ENCODE data around the gene ANO8. TPM values are rescaled to one million over a fixed set of nuclear protein-coding genes. Genes with fewer than 3 reads are reported as not detected.

Gene ANO8
- total and polyA plus RNA-seq, 7 experiments from 2014 or later, result 0.26 to 22.3 (median 15.6) TPM

DNA sequence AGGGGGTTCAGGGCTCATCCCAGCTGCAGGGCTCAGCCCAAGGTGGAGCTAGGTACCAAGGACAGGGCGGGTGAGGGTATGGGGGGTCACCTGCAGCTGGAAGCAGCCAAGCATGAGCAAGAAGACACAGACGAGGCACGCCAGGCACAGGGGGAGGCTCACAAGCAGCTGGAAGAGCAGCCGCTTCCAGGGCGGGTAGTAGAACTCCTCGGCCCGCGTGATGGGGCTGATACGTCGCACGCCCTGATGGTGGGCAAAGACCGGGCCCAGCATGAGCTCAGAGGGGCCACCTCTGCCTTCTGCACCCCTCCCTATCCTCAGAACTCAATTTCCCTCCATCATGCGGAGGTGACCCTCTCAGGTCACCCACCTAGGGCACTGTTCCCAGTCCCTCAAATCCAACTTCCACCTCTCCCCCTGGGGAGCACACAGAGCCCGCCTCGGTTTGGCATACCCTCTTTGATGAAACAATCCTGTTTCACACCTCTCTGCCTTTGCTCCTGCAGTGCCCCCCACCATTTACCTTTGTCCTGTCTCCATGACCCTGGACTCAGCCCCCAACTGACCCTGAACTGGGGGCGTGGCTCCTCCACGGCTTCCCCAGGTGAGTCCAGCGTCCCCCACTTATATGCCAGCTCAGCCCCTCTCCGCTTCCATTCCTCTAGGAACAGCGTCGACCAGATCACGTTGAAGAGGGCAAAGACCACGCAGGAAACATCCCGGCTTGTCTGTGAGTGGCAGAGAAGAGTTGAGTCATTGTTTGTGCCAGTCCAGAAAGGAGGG is 4.2 kb downstream of the ANO8 start:
- ChIA-PET CTCF (interaction anchor here (0.6 kb wide), 1 partner anchor 132 kb away, joined by 3 read pairs; no protein-coding TSS in a partner anchor), POLR2A (interaction anchor here (0.5 to 1.9 kb wide), 4 partner anchors 9 to 419 kb away, joined by 3 to 6 read pairs (median 3); partner anchors contain the start of gene DDA1)
- DNase-seq, result no peak
- Mint-ChIP-seq H3K27me3 (peaks cover 0 to 12% (median 0%) of the 10 kb centered on the region in 5 donors), H3K4me3 (peak overlapping the region; percentile 39 to 85 (median 65)), H3K36me3 (peaks cover 0 to 20% (median 3%) of the 10 kb centered on the region in 5 donors), H3K27ac (peak overlapping the region in 4 of 9 donors; percentile 12 to 38 (median 28)), H3K9me3 (peaks cover 0 to 3% (median 0%) of the 10 kb centered on the region in 11 donors), H3K4me1 (peaks cover 21 to 45% (median 28%) of the 10 kb centered on the region in 7 donors)
- no peak for ATAC-seq
- peaks cover 17 to 18% of the 10 kb centered on the region in 2 donors for H3K4me1 ChIP-seq (ENCODE audit: control insufficient read depth in 2 of 2, insufficient read depth in 2 of 2, low read length in 2 of 2)
- H3K27ac ChIP-seq (ENCODE audit: low read depth, low read length), result no peak overlapping the region
- peaks cover 0 to 4% (median 0%) of the 10 kb centered on the region in 3 experiments for H3K36me3 ChIP-seq (ENCODE audit: control insufficient read depth in 2 of 3, insufficient read depth in 3 of 3, low read length in 3 of 3)
- H3K9me3 ChIP-seq (ENCODE audit: control insufficient read depth in 2 of 3, low read length in 3 of 3), result no peaks in the 10 kb centered on the region
- intact Hi-C loops (cut with micrococcal nuclease), result no loop called here
- no peaks in the 10 kb centered on the region for H3K27me3 ChIP-seq (ENCODE audit: control insufficient read depth in 2 of 2, insufficient read depth in 2 of 2, low read length in 2 of 2)
- no peak overlapping the region for H3K4me3 ChIP-seq (ENCODE audit: low read length)

DNA sequence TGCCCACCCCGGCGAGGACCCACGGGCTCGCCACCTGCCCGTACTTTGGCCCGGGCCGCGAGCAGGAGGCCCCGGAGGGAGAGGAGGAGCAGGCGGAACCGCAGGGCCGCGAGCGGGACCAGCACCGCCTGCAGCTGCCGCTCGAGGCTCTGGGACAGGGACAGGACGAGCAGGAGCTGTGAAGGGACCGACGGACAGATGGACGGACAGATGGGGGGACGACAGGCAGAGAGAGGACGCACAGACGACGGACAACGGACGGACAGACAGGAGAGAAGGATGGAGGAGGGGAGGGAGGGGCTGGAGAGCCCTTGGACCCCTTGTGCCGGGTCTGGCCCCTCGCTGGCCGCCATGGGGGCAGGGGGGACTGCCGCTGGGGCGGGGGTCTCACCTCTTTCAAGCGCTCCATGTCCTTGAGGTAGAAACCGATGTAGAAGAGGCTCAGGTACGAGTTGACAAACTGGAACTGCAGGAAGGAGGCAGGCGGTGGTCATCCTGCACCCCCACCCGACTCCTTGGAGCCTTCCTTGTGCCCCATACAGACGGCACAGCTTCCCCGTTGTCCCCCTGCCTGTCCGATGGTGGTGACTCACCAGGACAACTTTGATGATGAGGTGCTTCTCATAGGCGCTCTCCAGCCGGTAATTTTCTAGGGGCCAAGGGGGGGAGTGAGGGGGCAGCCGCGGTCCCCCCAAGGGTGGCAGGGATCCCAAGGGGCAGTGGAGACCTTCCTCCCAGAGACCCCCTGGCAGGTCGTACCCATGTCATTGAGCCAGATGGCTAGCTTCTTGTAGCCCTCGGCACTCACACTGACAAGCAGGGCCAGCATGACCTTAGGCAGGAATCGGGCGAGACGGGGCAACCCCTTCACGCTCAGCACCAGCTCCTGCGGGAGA is 5.0 kb downstream of the ANO8 start:
- Mint-ChIP-seq H3K4me1 (peaks cover 17 to 36% (median 22%) of the 10 kb centered on the region in 7 donors), H3K36me3 (peaks cover 0 to 20% (median 3%) of the 10 kb centered on the region in 5 donors), H3K27ac (peak overlapping the region in 2 of 9 donors; percentile 12 to 19), H3K27me3 (peaks cover 0 to 12% (median 0%) of the 10 kb centered on the region in 5 donors), H3K4me3 (peak overlapping the region; percentile 18 to 85 (median 68)), H3K9me3 (peaks cover 0 to 3% (median 0%) of the 10 kb centered on the region in 11 donors)
- POLR2A ChIA-PET, result interaction anchor here (0.5 to 1.9 kb wide), 7 partner anchors 10 to 420 kb away, joined by 3 to 17 read pairs (median 3); partner anchors contain the start of genes DDA1 and MRPL34
- H3K27me3 ChIP-seq (ENCODE audit: control insufficient read depth in 2 of 2, insufficient read depth in 2 of 2, low read length in 2 of 2), result no peaks in the 10 kb centered on the region
- ATAC-seq (no peak), DNase-seq (no peak)
- no peaks in the 10 kb centered on the region for H3K9me3 ChIP-seq (ENCODE audit: control insufficient read depth in 2 of 3, low read length in 3 of 3)
- intact Hi-C loops (cut with micrococcal nuclease), result loop anchor here in 1 of 2 donors (2.0 kb wide), 1 partner anchor 17 kb away; no protein-coding TSS in a partner anchor
- H3K36me3 ChIP-seq (ENCODE audit: control insufficient read depth in 2 of 3, insufficient read depth in 3 of 3, low read length in 3 of 3), result peaks cover 0 to 4% (median 0%) of the 10 kb centered on the region in 3 experiments
- H3K27ac ChIP-seq (ENCODE audit: low read depth, low read length), result peak overlapping the region; percentile 84
- peaks cover 11 to 13% of the 10 kb centered on the region in 2 donors for H3K4me1 ChIP-seq (ENCODE audit: control insufficient read depth in 2 of 2, insufficient read depth in 2 of 2, low read length in 2 of 2)
- H3K4me3 ChIP-seq (ENCODE audit: low read length), result peak overlapping the region; percentile 33
- CTCF ChIA-PET, result interaction anchor here (0.6 kb wide), 1 partner anchor 132 kb away, joined by 3 read pairs; no protein-coding TSS in a partner anchor

DNA sequence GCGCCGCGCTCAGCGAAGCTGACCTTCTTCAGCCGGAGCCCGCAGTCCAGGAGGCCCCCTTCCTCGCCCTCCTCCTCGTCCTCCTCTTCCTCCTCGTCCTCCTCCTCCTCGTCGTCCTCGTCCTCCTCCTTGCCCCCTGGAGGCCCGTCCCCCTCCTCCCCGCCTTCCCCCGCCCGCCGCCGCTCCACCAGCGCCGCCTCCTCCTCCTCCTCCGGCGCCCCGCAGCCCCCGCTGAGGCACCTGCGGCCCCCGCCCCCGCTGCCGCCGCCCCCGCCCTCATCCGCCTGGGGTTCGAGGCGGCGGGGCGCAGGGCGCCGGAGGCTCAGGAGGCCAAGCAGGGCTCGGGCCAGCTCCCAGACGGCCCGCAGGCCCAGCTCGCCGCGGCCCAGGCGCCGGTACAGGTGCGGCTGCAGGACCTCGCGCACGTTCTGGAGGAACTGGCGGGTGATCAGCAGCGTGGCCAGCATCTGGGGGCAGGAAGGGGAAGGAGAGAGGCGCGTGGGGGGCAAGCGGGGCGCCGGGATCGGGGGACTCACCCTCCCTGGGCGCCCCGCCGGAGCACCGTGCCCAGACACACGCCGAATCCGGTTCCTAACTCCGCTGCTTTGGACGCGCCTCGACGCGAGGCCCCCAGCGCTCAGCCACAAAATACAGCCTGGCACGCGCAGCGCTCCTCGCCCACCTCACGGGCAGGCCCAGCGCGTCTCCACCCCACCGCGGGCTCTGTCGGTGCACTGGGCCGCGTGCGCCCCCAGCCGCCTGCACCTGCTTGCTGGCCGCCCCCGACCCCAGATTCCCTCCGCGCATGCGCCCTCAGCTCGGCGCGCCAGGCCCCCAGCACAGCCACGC is 5.9 kb downstream of the ANO8 start:
- CTCF ChIA-PET, result interaction anchor here (0.6 kb wide), 1 partner anchor 14 kb away, joined by 4 read pairs; no protein-coding TSS in a partner anchor
- peaks cover 11 to 31% (median 19%) of the 10 kb centered on the region in 7 donors for H3K4me1 Mint-ChIP-seq
- peaks cover 0 to 4% (median 0%) of the 10 kb centered on the region in 3 experiments for H3K36me3 ChIP-seq (ENCODE audit: control insufficient read depth in 2 of 3, insufficient read depth in 3 of 3, low read length in 3 of 3)
- peak overlapping the region; percentile 84 for H3K27ac ChIP-seq (ENCODE audit: low read depth, low read length)
- POLR2A ChIA-PET, result interaction anchor here (0.6 to 1.9 kb wide), 6 partner anchors 20 to 102 kb away, joined by 3 to 17 read pairs (median 4); partner anchors contain the start of genes DDA1 and MRPL34
- no peaks in the 10 kb centered on the region for H3K9me3 ChIP-seq (ENCODE audit: control insufficient read depth in 2 of 3, low read length in 3 of 3)
- intact Hi-C loops (cut with micrococcal nuclease), result loop anchor here in 1 of 2 donors (1.0 to 2.0 kb wide), 5 partner anchors 9 to 36 kb away; partner anchors contain the start of genes DDA1, GTPBP3 and MRPL34
- H3K36me3 Mint-ChIP-seq, result peaks cover 0 to 17% (median 3%) of the 10 kb centered on the region in 5 donors
- H3K27me3 Mint-ChIP-seq, result peaks cover 0 to 12% (median 0%) of the 10 kb centered on the region in 5 donors
- DNase-seq, result peak in 5 of 9 donors; percentile 37 to 50 (median 43)
- H3K4me1 ChIP-seq (ENCODE audit: control insufficient read depth in 2 of 2, insufficient read depth in 2 of 2, low read length in 2 of 2), result peaks cover 6 to 9% of the 10 kb centered on the region in 2 donors
- H3K27me3 ChIP-seq (ENCODE audit: control insufficient read depth in 2 of 2, insufficient read depth in 2 of 2, low read length in 2 of 2), result no peaks in the 10 kb centered on the region
- H3K27ac Mint-ChIP-seq, result peak overlapping the region in 3 of 9 donors; percentile 39 to 74 (median 52)
- peak; percentile 38 for ATAC-seq
- H3K4me3 ChIP-seq (ENCODE audit: low read length), result peak overlapping the region; percentile 71
- peak overlapping the region; percentile 48 to 85 (median 72) for H3K4me3 Mint-ChIP-seq
- H3K9me3 Mint-ChIP-seq, result peaks cover 0 to 3% (median 0%) of the 10 kb centered on the region in 11 donors

DNA sequence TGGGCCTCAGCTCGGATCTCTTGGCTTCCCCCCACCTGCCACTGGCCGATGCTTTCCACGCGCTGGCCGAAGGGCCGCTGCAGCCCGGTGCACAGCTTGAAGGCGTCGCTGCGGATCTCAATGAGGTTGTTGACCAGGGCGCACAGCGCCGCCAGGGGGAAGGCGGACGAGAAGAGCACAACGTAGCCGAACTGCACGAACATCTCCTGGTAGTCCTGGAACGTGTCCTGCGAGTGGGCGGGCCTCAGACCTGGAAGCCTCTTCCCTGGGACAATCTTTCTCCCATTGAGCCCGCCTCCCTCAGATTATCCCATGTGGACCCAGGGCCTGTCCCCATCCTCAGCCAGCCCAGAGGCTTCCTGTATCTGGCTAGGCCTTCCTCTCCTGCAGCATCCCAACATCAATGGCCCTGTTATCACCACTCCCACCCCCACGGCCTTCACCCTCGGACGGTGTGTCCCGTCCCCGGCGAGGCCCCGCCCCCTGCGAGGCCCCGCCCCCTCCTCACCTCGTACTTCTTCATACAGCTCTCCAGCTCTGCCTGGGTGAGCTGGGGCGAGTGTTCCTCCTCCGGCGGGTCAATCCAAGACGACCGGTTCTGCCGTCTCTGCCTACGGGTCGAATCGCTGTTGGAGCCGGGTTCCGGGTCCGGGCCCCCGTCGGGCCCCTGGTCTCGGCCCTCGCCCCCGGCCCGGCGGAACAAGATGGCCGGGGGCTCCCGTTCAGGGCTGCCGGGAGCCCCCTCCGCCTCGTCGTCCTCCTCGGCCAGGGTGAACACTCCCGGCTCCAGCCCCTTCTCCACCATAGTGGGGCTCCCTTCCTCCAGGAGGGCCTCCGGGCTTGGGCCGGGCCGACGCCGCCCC is 6.8 kb downstream of the ANO8 start:
- no peaks in the 10 kb centered on the region for H3K27me3 ChIP-seq (ENCODE audit: control insufficient read depth in 2 of 2, insufficient read depth in 2 of 2, low read length in 2 of 2)
- no peaks in the 10 kb centered on the region for H3K9me3 ChIP-seq (ENCODE audit: control insufficient read depth in 2 of 3, low read length in 3 of 3)
- H3K4me3 Mint-ChIP-seq, result peak overlapping the region; percentile 71 to 85 (median 81)
- H3K27me3 Mint-ChIP-seq, result peaks cover 0 to 12% (median 0%) of the 10 kb centered on the region in 5 donors
- peaks cover 6 to 7% of the 10 kb centered on the region in 2 donors for H3K4me1 ChIP-seq (ENCODE audit: control insufficient read depth in 2 of 2, insufficient read depth in 2 of 2, low read length in 2 of 2)
- H3K4me3 ChIP-seq (ENCODE audit: low read length), result peak overlapping the region; percentile 71
- intact Hi-C loops (cut with micrococcal nuclease), result loop anchor here in 1 of 2 donors (1.0 to 2.0 kb wide), 5 partner anchors 9 to 36 kb away; partner anchors contain the start of genes DDA1, GTPBP3 and MRPL34
- ChIA-PET POLR2A (interaction anchor here (0.7 to 6.6 kb wide), 5 partner anchors 11 to 102 kb away, joined by 3 to 36 read pairs (median 5); partner anchors contain the start of genes DDA1 and MRPL34), CTCF (interaction anchor here (0.6 to 1.7 kb wide), 2 partner anchors 14 to 36 kb away, joined by 3 to 4 read pairs; no protein-coding TSS in a partner anchor)
- H3K9me3 Mint-ChIP-seq, result peaks cover 0 to 3% (median 0%) of the 10 kb centered on the region in 11 donors
- DNase-seq (peak in 8 of 9 donors; percentile 35 to 61 (median 50)), ATAC-seq (peak; percentile 79)
- H3K27ac ChIP-seq (ENCODE audit: low read depth, low read length), result peak overlapping the region; percentile 84
- H3K27ac Mint-ChIP-seq, result peak overlapping the region in 7 of 9 donors; percentile 48 to 84 (median 76)
- peaks cover 0 to 16% (median 3%) of the 10 kb centered on the region in 5 donors for H3K36me3 Mint-ChIP-seq
- peaks cover 0 to 4% (median 0%) of the 10 kb centered on the region in 3 experiments for H3K36me3 ChIP-seq (ENCODE audit: control insufficient read depth in 2 of 3, insufficient read depth in 3 of 3, low read length in 3 of 3)
- H3K4me1 Mint-ChIP-seq, result peaks cover 7 to 28% (median 15%) of the 10 kb centered on the region in 7 donors
